WI38 (cell line): ENCODE measurements around the gene SYK.
"Not testable (repeated sequence)": the region's sequence is repeated elsewhere in the genome, so short reads cannot be mapped to it uniquely, and the experiment has no call there.

ENCODE experiments used
- H3K4me3 ChIP-seq: 2 replicates; pipeline ENCODE4 v1.5.1; 2011; ENCODE audit warnings: low read depth, mild to moderate bottlenecking, control low read depth, low read length
- TF ChIP-seq, protein P1 (sequence below): IDR thresholded peaks from 2 replicates; pipeline ENCODE4 v1.5.1; 2012; ENCODE audit warnings: low read depth, mild to moderate bottlenecking, control low read depth, low read length

SYK gene

DNA sequence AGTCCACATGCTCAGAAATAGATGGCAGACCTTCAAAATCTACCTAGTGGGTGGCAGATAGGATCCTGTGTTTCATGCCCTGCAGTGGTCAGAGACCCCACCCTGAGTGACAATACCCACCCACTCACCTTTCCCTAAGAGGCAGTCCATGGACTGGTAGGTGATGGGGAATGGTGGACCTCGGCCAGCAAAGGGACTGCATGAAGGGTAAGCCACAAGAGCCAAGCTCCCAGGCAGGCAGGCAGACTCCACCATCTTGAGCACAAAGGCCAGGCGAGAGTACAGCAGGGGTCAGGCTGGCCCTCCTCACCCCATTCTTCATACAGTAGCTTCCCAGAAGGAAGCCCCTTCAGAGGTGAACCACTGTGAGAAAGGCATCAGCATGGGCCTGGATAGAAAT, 78.4 kb downstream of the SYK start:
- TF ChIP-seq, protein P1, sequence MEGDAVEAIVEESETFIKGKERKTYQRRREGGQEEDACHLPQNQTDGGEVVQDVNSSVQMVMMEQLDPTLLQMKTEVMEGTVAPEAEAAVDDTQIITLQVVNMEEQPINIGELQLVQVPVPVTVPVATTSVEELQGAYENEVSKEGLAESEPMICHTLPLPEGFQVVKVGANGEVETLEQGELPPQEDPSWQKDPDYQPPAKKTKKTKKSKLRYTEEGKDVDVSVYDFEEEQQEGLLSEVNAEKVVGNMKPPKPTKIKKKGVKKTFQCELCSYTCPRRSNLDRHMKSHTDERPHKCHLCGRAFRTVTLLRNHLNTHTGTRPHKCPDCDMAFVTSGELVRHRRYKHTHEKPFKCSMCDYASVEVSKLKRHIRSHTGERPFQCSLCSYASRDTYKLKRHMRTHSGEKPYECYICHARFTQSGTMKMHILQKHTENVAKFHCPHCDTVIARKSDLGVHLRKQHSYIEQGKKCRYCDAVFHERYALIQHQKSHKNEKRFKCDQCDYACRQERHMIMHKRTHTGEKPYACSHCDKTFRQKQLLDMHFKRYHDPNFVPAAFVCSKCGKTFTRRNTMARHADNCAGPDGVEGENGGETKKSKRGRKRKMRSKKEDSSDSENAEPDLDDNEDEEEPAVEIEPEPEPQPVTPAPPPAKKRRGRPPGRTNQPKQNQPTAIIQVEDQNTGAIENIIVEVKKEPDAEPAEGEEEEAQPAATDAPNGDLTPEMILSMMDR = no peak
- no peak overlapping the region for H3K4me3 ChIP-seq

DNA sequence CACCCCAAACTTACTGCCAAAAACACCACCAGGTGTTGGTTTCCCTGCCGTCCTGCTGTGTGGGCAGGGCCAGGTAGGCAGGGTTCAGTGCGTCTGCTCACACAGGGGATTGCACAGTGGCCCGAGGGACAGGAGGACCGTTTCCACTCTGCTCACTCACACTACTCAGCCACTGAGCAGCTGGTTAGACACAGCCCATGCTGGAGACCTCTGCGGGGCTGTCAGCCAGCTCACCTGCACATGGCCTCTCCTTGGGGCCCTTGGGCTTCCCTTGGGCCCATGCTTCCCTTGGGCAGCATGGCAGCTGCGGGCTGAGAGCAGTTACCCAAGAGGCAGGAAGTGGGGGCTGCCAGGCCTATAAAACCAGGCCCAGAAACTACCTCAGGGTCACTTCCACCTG, 79.0 kb downstream of the SYK start:
- H3K4me3 ChIP-seq = no peak overlapping the region
- TF ChIP-seq, protein P1 = no peak

DNA sequence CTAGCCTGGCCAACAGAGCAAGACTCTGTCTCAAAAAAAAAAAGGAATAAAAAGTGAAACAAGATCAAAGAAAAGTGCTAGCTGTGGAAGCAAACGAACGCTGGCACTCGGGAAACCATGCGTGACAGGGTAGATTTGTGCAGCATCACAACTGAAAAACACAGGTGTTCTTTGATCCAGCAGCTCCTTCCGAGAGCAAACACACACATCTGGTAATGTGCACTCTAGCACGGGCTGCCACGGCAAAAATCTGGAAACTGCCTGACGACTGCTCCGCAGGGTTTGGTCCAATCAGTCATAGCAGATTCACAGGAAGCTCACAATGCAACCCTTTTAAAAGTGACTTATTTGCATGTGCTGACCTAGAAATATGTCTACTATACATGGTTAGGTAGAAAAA, 80.0 kb downstream of the SYK start:
- TF ChIP-seq, protein P1 = no peak
- no peak overlapping the region for H3K4me3 ChIP-seq

DNA sequence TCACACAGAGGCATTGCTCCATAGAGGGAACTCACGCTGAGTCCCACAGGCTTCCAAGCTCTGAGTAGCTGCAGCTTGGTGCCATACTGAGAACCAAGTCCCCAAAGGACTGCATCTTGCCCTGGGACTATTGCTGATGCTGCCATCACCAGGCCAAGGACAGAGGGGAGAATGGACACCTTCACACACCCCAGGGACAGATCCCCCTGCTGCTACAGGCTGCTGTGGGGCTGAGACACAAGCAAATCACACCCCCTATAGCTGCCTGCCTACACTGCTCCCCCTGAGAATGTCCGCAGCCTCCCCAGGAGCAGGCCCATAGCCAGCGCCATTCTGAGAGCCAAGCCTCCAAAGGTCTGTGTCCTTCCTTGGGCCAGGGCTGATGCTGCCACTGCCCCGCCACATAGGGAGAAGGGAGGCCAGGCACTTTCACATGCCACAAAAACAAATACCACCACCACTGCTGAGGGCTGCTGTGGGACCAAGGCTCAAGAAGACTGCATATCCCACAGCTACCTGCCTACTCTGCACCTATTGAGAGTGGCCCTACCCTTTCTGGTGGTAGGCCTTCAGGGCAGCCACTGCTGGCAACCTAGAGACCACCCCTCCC, 81.5 kb downstream of the SYK start:
- TF ChIP-seq, protein P1 = no peak
- no peak overlapping the region for H3K4me3 ChIP-seq

DNA sequence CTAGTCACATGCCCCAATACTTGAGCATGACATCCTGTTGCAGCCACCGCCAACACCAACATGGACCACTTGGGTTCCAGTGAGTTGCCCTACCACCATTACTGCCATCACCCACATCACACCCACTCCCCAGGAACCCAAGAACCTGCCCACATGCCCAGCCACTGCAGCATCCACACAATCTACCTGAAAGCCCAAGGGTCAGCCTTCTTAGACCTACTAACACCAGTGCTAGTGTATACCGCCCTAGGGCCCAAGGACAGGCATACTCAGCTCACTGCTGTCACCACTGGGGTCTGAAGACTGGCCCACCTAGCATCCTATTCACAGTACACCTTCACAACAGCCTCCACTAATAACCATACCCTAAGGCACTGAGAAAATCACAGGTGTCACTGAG, 82.0 kb downstream of the SYK start:
- TF ChIP-seq, protein P1 = no peak
- H3K4me3 ChIP-seq = no peak overlapping the region

DNA sequence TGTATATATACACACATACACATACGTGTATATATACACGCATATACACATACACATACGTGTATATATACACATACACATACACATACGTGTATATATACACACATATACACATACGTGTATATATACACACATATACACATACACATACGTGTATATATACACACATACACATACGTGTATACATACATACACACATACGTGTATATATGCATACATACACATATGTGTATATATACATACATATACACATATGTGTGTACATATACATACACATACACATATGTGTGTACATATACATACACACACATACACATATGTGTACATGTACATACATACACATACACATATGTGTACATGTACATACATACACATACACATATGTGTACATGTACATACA, 82.6 kb downstream of the SYK start:
- TF ChIP-seq, protein P1 = no peak
- H3K4me3 ChIP-seq = no peak overlapping the region

DNA sequence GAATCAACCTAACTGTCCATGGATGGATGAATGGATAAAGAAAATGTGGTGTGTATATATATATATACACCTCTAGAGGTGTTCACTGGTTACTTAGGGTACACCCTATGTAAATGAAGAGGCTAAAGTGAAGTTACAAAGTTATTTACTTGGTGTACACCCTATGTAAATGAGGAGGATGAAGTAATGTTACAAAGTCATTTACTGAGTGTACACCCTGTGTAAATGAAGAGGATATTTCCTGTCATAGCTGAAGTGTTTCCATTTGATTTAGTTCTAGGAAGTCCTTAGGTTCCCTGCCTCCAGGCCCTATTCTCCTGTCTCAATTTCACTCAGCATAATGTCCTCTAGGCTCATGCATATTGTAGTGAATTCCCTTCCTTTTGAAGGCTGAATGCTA, 85.2 kb downstream of the SYK start:
- not testable (repeated sequence) for H3K4me3 ChIP-seq

DNA sequence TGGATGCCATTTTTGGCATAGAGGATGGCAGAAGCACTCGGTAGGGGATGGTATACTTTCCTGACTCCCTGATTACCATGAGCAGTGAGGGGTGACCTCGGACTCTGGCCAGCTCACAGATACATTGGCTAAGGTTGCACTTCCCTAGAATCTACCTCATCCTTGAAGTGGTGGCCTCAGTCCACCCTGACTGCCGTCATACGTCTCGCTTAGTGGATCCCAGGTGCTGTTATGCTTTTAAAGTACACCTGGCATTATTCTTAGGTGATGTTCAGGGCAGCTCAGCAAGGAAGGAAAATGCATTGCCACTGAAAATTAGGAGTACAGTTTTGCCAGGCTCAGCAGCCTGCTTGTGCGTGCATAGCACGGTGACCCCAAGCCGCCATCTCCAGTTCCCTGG, 87.3 kb downstream of the SYK start:
- TF ChIP-seq, protein P1 = no peak
- H3K4me3 ChIP-seq = no peak overlapping the region
